Fibroblast of peridontal ligament (primary cell): ENCODE data around the gene MRPS15.
A peak's percentile ranks its signal among the peaks of the same experiment; 100 is the strongest.
"Not testable (repeated sequence)": the region's sequence is repeated elsewhere in the genome, so short reads cannot be mapped to it uniquely, and the experiment has no call there.

ENCODE experiments used
- DNase-seq: peaks from one replicate; pipeline ENCODE4 v3.0.0-alpha.2; 2010; ENCODE audit errors: extremely low read depth

MRPS15 gene

DNA sequence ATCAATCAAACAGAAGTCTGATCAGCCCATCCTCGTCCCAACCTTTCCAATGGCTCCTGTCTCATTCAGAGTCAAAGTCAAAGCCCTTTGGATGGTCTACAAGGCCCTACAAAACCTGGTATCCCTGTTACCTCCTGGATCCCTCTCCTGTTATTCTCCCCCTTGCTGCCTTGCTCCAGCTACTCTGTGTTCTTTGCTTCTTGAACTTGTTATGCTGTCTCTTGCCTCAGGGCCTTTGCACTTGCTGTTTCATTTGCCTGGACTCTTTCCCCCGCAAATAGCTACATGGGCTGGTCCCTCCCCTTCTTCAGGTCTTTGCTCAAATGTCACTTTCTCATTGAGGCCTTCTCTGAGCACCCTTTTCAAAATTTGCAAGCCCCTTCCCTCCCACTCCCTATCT, 19.9 kb upstream of the MRPS15 start:
- no peak for DNase-seq

DNA sequence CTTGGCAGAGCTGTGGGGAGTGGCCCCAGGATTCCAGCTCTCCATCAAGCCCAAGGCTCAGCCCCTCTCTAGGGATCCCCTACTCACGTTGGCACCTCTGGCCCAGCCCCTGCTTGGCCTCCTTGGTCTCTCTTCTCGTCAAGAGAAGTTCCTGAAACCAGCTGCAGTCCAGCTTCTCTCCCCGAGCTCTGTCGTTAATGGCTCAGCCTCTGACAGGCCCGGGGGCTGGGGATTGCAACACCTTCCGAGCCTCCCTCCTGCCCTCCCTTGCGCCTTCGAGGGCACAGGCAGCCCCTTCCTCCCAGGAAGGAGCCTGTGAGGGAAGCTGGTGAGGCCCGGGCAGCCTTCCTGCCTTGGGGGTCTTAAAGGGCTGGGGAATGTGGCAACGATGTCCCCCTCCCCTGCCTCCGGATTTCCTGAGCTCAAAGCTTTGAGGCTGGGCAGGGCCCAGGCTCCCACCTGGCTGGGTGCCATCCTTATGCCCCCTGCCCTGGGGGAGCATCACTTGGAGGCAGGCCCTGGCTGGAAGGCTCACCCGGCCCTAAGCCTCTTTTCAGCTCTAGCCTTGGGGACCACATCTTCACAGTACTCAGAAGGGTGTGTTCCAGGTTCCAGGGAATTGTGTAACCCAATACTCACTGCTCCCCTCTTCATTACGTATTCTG, 18.7 kb upstream of the MRPS15 start, which contains the start of gene CSF3R:
TSS of gene CSF3R (minus strand) at position 190 of the 665 bp plus-strand sequence. CDS start 3,417 bp downstream, outside the sequence.
- DNase-seq, result no peak

DNA sequence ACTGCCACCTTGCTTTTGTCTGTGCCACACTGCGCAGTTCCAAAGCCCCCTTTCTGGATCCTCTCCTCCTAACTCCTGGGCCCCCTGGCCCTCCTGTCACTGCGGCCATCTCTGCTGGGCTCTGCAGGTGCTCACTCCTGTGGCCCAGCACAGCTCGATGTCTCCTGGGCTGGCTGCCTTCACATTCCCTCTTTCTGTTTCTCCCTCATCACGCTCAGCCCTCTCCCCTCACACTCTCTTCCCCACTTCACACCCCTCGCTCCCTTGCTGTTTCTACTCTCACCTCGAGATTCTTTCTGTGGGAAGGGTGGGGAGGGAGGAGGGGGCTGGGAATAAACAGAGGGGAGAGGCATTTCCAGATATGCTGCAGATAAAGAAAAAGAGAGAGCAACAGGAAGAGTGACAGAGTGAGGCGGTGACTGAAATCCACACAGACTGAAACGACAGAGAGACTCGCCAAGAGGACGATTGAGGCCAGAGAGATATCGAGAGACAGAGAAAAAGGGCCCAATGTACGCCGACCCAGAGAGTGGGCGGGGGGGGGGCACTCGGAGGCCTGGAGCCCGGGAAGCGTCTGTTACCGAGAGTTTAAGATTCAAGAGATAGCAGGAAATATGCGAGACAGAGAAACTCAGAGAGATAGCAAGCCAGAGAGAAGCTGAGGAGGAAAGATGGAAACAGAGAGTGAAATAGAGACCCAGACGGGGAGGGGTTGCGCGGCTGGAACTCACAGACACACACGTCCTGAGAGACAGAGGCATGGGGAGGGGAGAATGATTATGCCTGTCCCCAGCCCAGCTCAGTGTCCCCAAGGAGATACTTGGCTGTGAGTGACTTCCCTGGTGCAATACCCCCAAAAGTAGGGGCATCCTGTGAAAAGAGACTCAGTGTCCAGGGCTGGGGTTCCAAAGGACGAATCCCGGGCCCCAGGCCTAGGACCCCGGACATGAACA, 17.9 kb upstream of the MRPS15 start:
- no peak for DNase-seq

DNA sequence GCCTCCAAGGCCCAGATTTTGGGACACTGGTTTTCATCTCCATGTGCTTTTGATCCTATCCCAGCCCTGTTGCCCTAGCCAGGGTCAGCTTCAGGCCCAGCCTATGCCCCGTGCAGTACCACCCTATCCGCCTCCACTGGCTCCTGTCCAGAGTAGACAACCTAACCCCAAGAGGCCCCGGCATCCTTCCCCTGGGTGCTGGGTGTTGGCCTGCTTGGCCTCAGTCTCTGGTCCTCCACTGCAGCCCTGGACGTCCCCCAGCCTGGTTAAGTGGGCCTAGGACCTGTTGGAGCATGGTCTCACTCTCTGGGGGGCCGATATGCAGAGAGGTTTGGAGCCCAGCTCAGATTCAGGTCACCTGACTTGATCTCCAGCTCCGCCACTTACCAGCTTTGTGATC, 16.9 kb upstream of the MRPS15 start:
- DNase-seq, result no peak

DNA sequence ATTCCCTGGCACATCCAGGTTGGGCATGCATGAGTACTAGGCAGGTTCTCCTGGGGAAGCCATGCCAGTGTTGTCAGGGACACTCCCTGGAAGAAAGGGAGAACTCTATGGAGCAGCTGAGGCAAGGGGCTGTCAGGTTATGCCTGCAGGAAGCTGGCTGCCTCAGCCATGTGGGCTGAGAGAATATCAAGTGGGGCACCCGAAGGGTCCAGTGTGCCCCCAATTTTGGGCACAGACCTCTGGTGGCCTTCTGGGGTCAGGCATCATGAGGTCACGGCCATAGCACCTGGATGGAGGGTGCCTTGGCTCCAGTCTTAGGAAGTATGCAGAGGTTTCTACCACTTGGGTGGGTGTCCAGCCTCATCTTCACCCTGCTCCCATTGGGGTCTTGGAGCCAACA, 16.0 kb upstream of the MRPS15 start:
- no peak for DNase-seq

DNA sequence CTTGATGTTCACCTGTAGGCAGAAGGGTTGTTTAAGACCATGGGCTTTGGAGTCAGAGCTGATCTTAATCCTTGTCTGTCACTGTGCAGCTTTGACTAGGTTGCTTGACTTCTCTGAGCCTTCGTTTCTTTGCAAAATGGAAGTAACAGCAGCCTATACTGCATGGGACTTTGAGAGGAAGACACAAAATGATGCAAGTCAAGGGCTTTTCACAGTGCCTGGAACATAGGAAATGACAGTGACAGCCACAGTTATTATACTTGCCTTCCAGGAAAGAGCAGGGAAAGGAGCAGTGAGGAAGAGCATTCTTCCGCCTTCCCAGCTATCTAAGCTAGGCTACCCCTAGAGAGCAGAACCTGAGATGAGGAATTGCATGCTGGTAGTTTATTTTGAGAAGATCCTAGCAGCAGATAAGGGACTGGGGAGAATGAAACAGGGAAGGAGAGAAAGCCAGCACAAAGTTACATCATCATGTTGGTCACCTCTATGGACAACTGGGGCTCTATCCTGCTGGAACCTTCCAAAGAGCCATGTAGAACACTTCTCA, 15.4 kb upstream of the MRPS15 start:
- DNase-seq, result no peak

DNA sequence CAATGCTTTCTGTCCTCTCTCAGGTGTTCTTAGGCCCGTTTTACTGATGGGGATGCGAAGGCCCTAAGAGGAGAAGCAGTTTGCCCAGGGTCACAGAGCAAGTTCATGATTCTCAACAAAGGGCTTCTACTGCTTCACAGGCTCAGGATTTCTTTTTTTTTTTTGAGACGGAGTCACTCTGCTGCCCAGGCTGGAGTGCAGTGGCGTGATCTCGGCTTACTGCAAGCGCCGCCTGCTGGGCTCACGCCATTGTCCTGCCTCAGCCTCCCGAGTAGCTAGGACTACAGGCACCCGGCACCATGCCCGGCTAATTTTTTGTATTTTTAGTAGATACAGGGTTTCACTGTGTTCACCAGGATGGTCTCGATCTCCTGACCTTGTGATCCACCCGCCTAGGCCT, 13.4 kb upstream of the MRPS15 start:
- not testable (repeated sequence) for DNase-seq

DNA sequence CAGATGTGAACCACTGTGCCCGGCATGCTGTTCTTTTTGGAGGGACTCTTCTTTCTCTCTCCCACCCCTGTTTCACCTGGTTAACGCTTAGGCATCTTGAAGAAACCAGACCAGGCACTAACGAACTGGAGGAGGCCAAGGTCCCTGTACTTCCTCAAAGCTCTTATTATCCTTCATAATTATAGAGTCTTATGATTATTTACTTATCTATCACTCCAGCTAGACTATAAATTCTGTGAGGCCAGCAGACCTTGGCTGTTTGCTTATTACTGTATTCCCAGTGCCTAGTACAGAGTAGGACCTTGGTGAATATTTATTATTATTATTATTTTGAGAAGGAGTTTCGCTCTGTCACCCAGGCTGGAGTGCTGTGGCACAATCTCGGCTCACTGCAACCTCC, 12.8 kb upstream of the MRPS15 start:
- no peak for DNase-seq

DNA sequence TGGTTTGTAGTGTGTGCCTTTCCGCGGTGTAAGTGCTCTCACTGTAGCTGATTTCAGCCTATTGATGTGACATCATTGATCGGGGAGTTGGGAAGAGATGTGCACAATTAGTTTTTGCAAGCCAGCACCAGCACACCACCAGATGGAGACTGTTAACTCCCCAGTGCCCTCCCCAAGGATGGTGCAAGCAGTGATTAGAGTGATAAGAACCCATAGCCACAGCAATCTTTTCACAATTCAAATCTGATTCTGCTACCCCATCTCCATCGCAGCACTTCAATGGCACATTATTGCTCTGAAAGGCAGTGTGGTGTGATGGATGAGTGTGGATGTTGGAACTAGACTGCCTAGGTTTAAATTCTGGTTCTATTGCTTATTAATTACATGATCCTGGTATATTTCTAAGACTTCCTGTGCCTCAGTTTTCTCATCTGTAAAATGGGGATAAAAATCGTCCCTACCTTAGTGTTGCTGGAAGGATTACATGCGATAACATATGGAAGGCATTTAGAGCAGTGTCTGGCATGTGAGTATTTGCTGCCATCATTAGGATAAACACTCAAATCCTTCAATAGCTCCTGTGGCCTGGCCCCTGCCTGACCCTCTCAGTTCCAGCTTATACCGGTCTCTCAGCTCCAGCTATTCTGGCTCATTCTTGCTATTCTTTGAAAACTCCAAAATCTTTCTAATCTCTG, 11.9 kb upstream of the MRPS15 start:
- no peak for DNase-seq

DNA sequence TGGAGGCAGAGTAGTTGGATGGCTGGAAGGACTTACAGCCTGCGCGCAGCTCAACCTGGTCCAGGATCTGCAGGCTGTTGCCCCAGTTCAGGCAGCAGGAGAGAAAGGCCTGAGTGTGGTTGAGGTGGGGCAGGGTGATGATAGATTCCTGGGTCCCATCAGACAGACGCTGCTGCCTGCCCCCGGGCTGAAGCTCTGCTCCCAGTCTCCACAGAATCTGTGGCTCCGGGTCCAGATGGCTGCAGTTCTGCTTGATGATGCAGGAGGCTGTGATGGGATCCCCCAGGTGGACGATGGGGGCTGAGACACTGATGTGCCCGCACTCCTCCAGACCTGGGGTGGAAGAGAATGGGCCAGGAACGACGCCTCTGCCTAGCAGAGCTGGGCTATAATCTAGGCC, 11.2 kb upstream of the MRPS15 start:
- DNase-seq, result no peak

DNA sequence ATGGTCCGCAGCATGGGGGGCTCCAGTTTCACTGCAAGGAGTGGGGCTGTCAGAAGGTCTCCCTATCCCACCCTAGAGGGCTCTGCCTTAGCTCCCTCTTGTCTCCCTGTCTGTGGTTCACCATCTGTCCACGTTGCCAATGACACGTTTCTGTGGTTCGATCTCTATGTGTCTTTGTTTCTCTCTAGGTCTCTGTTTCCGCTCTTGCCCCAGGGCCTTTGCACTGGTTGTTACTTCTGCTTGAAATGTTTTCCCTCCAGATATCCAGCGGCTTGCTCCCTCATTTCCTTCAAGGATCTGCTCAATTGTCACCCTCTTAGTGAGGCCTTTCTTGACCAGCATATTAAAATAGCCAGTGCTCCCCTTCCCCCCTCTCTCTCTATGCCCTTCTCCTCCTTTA, 8.5 kb upstream of the MRPS15 start:
- no peak for DNase-seq

DNA sequence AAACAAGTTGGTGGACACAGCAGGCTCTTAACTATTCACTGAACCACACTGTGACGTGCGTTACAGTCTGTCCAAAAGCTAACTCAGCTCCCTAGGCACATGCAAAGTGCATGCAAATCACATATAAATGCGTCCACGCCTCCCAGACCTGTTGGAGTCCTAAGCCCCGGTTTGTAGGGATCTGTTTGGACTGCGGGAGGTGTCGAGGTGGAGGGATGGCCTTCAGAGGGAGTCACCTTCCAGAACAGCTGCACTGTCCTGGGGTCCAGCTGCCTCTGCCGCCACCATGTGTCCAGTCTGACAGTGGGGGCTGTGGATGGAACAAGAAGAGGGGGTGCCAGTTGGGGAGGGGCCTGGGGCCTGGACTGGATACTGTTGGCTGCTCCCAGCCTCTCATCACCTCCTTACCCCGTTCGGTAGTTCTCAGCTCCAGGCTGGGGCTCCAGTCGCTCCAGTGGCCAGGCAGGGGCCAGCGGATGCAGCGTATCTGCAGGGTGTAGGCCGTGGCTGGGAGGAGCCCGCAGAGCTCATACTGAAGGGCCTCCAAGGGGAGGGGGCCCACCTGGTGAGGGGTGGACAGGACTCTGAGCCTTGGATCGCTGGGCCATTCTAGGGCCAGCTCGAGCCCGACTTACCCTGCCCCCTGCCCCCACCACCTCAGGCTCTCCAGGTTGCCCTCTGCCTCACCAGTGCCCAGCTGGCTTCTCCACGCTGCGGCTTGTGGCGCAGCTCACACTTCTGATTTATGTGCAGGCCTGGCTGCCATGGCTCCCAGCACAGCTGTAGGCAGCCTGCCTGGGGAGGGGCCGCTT, 7.9 kb upstream of the MRPS15 start:
- no peak for DNase-seq

DNA sequence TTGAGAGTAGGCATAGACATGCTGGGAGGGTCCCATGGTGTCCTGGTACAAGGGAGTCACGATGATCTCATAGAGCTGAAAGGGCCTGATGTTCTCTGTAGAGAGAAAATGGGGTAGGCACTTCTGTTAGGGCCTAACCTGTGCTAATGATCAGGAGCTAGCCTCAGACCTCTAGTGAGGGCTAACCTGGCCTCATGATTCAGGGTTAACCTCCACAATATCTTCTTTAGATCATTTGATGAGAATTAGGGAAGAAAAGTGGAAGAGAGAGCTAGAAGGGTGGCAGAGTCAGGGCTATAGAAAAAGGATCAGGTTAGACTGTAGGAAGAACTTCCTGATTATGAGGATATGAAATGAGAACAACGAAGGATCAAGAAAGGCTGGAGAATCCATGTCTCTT, 5.0 kb upstream of the MRPS15 start:
- no peak for DNase-seq

DNA sequence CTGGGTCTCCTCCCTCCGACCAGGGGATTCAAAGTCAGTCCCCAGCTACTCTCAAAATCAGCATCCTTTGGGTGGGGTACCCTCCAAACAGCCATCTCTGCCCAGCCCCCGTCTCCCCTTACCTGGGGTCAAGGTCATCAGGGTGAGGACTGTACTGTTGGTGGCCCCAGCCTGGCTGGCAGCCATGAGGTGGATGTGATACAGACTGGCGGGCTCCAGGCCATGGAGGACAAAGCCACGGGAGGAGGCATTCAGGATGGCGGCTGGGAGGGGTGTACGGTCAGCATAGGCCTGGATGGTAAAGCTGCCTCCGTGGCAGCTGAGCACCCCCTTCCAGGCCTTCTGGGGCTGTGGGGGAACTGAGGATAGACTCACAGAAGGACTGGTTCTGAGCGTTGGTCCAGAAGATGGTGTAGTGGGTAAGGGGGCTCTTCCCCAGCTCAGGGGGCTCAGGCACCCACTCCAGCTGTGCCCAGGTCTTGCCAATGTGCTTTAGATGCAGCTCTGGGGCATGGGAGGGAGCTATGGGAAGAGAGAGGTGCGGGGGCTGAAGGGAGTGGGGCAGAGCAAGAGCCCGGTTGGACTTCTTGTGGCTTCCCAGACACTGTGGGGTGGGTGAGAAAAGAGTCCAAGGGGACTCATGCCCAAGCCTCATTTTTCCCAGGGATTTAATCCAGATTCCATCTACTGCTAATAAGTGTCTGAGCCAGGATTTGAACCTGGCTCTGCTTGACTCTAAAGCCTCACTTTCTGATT, 3.7 kb upstream of the MRPS15 start:
- no peak for DNase-seq

DNA sequence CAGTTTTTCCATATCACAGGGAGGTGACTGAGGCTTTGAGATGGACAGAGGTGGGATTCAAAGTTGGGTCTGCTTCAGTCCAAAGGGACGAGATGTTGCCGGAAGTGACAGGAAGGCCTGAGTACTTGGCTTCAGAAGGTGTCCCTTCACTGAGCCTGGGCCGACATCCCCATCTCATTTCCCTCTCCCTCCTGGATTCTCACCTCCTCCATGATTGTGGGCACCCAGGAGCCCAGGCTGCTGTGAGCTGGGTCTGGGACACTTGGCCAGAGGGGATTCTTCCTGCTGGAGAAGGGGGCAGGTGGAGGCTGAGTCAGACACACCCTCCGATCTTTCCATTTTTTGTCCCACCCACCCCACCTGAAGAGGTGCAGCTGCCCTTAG, 2.8 kb upstream of the MRPS15 start:
- DNase-seq, result no peak

DNA sequence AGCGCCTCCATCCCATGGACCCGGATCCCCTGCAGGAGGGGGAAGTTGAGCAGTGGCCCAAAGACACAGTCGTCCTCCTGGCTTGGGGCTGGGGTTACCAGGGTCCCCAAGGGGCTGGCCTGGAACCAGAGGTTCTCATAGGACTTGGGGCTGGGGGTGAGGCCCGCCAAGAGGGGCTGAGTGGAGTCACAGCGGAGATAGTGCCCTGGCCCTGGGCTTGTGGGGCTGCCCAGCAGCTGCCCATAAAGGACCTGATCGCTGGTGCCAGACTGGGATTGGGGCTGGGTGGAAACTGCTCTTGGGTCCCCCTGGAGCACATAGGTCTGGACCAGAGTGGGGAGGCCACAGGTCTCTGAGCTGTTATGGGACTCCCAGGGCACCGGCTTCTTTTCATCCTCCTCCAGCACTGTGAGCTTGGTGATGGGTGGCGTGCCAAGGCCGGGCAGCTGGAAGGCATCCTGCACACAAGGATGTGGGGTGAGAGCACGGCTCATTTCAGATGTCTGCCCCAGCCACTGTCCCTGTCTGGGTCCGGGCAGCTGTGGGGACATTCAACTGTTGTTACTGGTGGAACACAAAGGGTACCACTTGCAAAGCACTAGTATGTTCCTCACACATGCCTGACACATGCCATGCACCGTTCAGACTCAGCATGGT, 2.3 kb upstream of the MRPS15 start:
- DNase-seq, result no peak

DNA sequence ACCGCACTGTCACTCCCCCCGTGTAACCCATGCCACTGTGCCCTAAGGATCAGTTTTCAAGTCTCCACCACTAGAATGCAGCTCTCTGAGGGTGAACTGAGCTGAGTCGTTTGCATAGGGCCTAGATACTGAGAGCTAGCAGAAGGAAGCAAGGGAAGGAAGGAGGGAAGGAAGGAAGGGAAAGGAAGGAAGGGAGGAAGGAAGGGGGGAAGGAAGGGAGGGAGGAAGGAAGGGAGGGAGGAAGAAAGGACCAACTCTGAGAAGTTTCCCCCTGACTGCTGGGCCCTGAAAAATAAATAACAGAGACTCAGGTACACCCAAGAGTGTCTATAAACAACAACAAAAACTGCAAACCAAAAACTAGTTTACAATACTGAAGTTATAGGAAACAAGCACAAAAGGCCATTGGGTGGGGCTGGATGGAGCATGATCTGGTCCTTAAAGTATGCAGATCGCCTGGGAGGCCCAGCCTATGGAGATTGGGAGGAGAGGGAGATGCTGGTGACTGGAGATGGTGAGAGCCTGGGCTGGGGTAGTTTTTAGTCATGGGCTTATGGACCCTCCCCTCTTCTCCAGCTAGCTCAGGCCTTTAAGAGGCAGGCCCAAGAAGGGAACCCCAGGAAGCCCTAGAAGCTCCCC, 1.7 kb upstream of the MRPS15 start:
- DNase-seq, result peak; percentile 38

DNA sequence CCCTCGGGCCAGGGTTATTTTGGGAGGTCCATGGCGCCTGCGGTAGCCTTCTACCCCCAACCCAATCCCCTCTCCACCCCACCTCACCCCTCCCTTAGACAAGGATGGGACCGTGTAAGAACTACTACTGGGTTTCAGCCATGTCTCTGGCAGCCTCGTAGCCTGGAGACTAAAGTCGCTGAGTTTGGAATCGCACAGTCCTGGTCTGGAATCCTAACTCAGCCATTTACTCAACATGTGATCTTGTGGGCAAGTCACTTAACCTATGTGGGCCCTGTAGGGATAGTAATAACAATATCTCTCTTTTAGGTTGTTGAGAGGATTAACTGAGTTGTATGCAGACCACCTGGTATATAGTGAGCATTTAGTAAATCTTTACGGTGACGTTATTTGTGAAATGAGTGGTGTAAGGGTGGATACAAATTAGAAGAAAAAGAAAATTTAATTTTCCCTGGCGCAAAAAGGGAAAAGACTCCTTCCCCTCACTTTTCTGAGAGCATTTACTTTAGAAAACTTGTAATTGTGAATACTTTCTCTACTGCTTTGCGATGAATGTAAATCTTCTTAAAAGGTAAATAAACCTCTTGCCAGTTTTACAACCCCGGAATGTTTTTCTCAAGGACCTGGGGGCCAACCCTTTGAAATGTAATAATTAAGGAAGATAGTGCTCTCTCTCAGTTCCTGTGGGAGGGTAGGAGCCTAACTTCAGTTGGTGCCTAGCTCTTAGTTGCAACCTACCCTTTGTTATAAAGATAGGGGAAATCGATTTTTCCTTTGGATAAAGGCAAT, 615 bp upstream of the MRPS15 start:
- no peak for DNase-seq

DNA sequence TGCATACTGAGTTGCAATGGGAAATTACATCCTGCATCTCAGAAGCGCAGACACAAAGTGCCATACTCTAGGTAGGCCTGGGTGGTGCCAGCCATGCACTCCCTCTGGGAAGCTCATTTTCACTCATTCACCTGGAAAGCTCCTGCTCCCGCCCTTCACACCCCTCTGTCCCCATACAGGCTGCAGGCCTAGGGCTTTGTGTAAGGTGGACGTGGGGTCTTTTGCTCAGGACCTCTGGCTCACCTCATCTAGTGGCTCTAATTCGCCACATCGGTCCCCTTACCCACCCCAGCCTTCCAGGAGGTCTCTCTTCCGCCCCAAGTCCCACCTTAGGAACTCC, 751 bp downstream of the MRPS15 start:
- no peak for DNase-seq
